Ectodermal cell (in vitro differentiated cells): ENCODE measurements around the gene SLCO6A1. TPM values are rescaled to one million over a fixed set of nuclear protein-coding genes. Genes with fewer than 3 reads are reported as not detected.

ENCODE experiments used
- H3K27ac ChIP-seq: 2 replicates; pipeline ENCODE4 v1.7.0; 2013; ENCODE audit warnings: mild to moderate bottlenecking, low read depth, low read length; ENCODE audit not compliant: insufficient read depth, poor library complexity, severe bottlenecking
- H3K27me3 ChIP-seq: 2 replicates; pipeline ENCODE4 v1.7.0; 2013; ENCODE audit warnings: mild to moderate bottlenecking, low read length; ENCODE audit not compliant: insufficient read depth, control insufficient read depth, poor library complexity, severe bottlenecking
- H3K36me3 ChIP-seq: one replicate; pipeline ENCODE4 v1.7.0; 2013; ENCODE audit warnings: low read length; ENCODE audit not compliant: control insufficient read depth, insufficient read depth
- H3K4me1 ChIP-seq: one replicate; pipeline ENCODE4 v1.7.0; 2013; ENCODE audit warnings: low read length; ENCODE audit not compliant: control insufficient read depth, insufficient read depth
- H3K4me3 ChIP-seq: 2 replicates; pipeline ENCODE4 v1.7.0; 2013; ENCODE audit warnings: low read depth, low read length, control low read depth; ENCODE audit not compliant: insufficient read depth
- H3K9me3 ChIP-seq: 2 replicates; pipeline ENCODE4 v1.7.0; 2013; ENCODE audit warnings: mild to moderate bottlenecking, low read length, moderate library complexity; ENCODE audit not compliant: control insufficient read depth
- WGBS, 2 experiments: methylation state at CpG; one replicate each; pipeline ENCODE4 v1.1.7; 2013; ENCODE audit warnings: missing lambda C conversion rate in 2 of 2; 5-methylcytosine and 5-hydroxymethylcytosine counted together
- polyA plus RNA-seq, 4 experiments: library from polyadenylated mRNA; stranded (reverse); fragments of 50-300 nt; gene quantifications; one replicate each; pipeline ENCODE4 v1.2.3, GENCODE V29; 2013

SLCO6A1 gene
- 1.1 TPM for polyA plus RNA-seq (2013, experiment 1 of 4)
- 0.80 TPM for polyA plus RNA-seq (2013, experiment 2 of 4)
- 1.3 TPM for polyA plus RNA-seq (2013, experiment 3 of 4)
- 0.45 TPM for polyA plus RNA-seq (2013, experiment 4 of 4)

GRCh38 chr5:102498271-102499034 lies at the start of gene SLCO6A1:
SLCO6A1 (minus strand) TSS chr5:102499001; CDS start chr5:102498844, 157 bp downstream.
- no peaks in the 10 kb centered on the region for H3K4me1 ChIP-seq
- 95 to 96% methylated on average over 43 of the region's 43 CpGs for WGBS, 2 experiments
- H3K9me3 ChIP-seq, result no peaks in the 10 kb centered on the region
- no peaks in the 10 kb centered on the region for H3K36me3 ChIP-seq
- no peak within 1 kb of the TSS for H3K27ac ChIP-seq
- H3K4me3 ChIP-seq, result no peak within 1 kb of the TSS
- no peaks in the 10 kb centered on the region for H3K27me3 ChIP-seq

GRCh38 chr5:102547141-102548035 lies 48.6 kb upstream of the SLCO6A1 start:
- H3K4me3 ChIP-seq, result no peak overlapping the region
- H3K9me3 ChIP-seq, result no peaks in the 10 kb centered on the region
- no peaks in the 10 kb centered on the region for H3K27me3 ChIP-seq
- no peaks in the 10 kb centered on the region for H3K4me1 ChIP-seq
- no peak overlapping the region for H3K27ac ChIP-seq
- no peaks in the 10 kb centered on the region for H3K36me3 ChIP-seq
- 94 to 97% methylated on average over 4 of the region's 4 CpGs for WGBS, 2 experiments

- H3K9me3 ChIP-seq, result no peaks in the 10 kb centered on the region
- 43 to 51% methylated on average over 6 of the region's 6 CpGs for WGBS, 2 experiments
- no peak overlapping the region for H3K4me3 ChIP-seq
- H3K27ac ChIP-seq, result no peak overlapping the region
- H3K27me3 ChIP-seq, result no peaks in the 10 kb centered on the region
- no peaks in the 10 kb centered on the region for H3K36me3 ChIP-seq
- no peaks in the 10 kb centered on the region for H3K4me1 ChIP-seq
Measured at GRCh38 chr5:102545175-102545574, 46.4 kb upstream of the SLCO6A1 start.

GRCh38 chr5:102542057-102542456 lies 43.3 kb upstream of the SLCO6A1 start:
- Histone ChIP-seq H3K4me1 (no peaks in the 10 kb centered on the region), H3K27me3 (no peaks in the 10 kb centered on the region), H3K27ac (no peak overlapping the region), H3K9me3 (no peaks in the 10 kb centered on the region), H3K36me3 (no peaks in the 10 kb centered on the region), H3K4me3 (no peak overlapping the region)
- WGBS, 2 experiments, result 89 to 93% methylated on average over 1 of the region's 1 CpG

GRCh38 chr5:102539996-102540728 lies 41.4 kb upstream of the SLCO6A1 start:
- no peaks in the 10 kb centered on the region for H3K27me3 ChIP-seq
- WGBS, 2 experiments, result 95 to 97% methylated on average over 4 to 5 of the region's 5 CpGs

GRCh38 chr5:102539562-102539961 lies 40.8 kb upstream of the SLCO6A1 start:
- WGBS, 2 experiments, result 93 to 94% methylated on average over 1 of the region's 1 CpG
- H3K4me1 ChIP-seq, result no peaks in the 10 kb centered on the region
- H3K9me3 ChIP-seq, result no peaks in the 10 kb centered on the region
- H3K4me3 ChIP-seq, result no peak overlapping the region
- no peaks in the 10 kb centered on the region for H3K36me3 ChIP-seq
- no peaks in the 10 kb centered on the region for H3K27me3 ChIP-seq
- no peak overlapping the region for H3K27ac ChIP-seq

More at GRCh38 chr5:102539996-102540728, 41.4 kb upstream of the SLCO6A1 start:
- Histone ChIP-seq H3K9me3 (no peaks in the 10 kb centered on the region), H3K36me3 (no peaks in the 10 kb centered on the region), H3K4me1 (no peaks in the 10 kb centered on the region), H3K27ac (no peak overlapping the region), H3K4me3 (no peak overlapping the region)

GRCh38 chr5:102537011-102537410 lies 38.2 kb upstream of the SLCO6A1 start:
- Histone ChIP-seq H3K4me3 (no peak overlapping the region), H3K4me1 (no peaks in the 10 kb centered on the region), H3K9me3 (no peaks in the 10 kb centered on the region), H3K27me3 (no peaks in the 10 kb centered on the region), H3K27ac (no peak overlapping the region), H3K36me3 (no peaks in the 10 kb centered on the region)
- no CpG with 5 or more reads among the region's 1 CpG for WGBS, 2 experiments

- no peaks in the 10 kb centered on the region for H3K4me1 ChIP-seq
- H3K27me3 ChIP-seq, result no peaks in the 10 kb centered on the region
- H3K36me3 ChIP-seq, result no peaks in the 10 kb centered on the region
- no peaks in the 10 kb centered on the region for H3K9me3 ChIP-seq
- H3K27ac ChIP-seq, result no peak overlapping the region
- no peak overlapping the region for H3K4me3 ChIP-seq
Measured at GRCh38 chr5:102536323-102536928, 37.6 kb upstream of the SLCO6A1 start.

- Histone ChIP-seq H3K4me3 (no peak overlapping the region), H3K27ac (no peak overlapping the region), H3K27me3 (no peaks in the 10 kb centered on the region), H3K36me3 (no peaks in the 10 kb centered on the region), H3K9me3 (no peaks in the 10 kb centered on the region), H3K4me1 (no peaks in the 10 kb centered on the region)
- WGBS, 2 experiments, result 94 to 96% methylated on average over 2 to 3 of the region's 4 CpGs
Measured at GRCh38 chr5:102532123-102532522, 33.3 kb upstream of the SLCO6A1 start.
